Measurements from ENCODE around the gene MFSD2A.

Gene MFSD2A

DNA sequence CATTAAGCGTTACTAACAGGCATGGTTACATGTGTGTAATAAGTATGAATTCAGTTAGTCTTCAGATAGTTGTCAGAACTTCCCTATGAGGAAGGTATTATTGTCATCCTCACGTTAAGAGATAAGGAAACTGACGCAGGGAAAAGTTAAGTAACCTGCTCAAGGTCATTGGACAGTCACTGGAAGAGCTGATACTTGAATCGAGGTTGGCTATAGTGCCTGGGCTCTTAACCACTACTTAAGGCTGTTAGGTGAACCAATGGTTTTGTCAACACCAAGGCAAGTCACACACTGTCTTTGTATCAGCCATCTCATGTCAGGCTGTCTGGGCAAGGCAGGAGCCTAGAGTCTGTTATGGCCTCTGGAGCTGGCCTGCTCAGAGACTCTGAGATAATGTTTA, 16.2 kb downstream of the MFSD2A start:
- Histone ChIP-seq H4K20me1 (ENCODE audit: insufficient read depth, low read length, poor library complexity, severe bottlenecking) (no peaks in the 10 kb centered on the region), H3K9me2 (replicated peaks; ENCODE audit: low read depth, low read length) (no peaks in the 10 kb centered on the region), H3K79me2 (ENCODE audit: insufficient read depth, low read length) (no peaks in the 10 kb centered on the region), H3K4me3 (ENCODE audit: low read length, poor library complexity, severe bottlenecking) (no peak overlapping the region), H3K4me2 (ENCODE audit: low read depth, low read length, poor library complexity, severe bottlenecking) (no peak overlapping the region), H2AFZ (ENCODE audit: low read length) (no peak overlapping the region), H3K4me1 (ENCODE audit: insufficient read depth, low read length, poor library complexity, severe bottlenecking) (no peaks in the 10 kb centered on the region), H3K27me3 (ENCODE audit: insufficient read depth, low read length, poor library complexity, severe bottlenecking) (no peaks in the 10 kb centered on the region), H3F3A (ENCODE audit: low read depth) (no peaks in the 10 kb centered on the region), H3K9me3 (ENCODE audit: insufficient read depth, low read depth, low read length) (no peaks in the 10 kb centered on the region), H3K9ac (ENCODE audit: low read depth, low read length, poor library complexity, severe bottlenecking) (no peak overlapping the region), H3K36me3 (ENCODE audit: insufficient read depth, low read length) (no peaks in the 10 kb centered on the region)
- TF ChIP-seq, protein P1, sequence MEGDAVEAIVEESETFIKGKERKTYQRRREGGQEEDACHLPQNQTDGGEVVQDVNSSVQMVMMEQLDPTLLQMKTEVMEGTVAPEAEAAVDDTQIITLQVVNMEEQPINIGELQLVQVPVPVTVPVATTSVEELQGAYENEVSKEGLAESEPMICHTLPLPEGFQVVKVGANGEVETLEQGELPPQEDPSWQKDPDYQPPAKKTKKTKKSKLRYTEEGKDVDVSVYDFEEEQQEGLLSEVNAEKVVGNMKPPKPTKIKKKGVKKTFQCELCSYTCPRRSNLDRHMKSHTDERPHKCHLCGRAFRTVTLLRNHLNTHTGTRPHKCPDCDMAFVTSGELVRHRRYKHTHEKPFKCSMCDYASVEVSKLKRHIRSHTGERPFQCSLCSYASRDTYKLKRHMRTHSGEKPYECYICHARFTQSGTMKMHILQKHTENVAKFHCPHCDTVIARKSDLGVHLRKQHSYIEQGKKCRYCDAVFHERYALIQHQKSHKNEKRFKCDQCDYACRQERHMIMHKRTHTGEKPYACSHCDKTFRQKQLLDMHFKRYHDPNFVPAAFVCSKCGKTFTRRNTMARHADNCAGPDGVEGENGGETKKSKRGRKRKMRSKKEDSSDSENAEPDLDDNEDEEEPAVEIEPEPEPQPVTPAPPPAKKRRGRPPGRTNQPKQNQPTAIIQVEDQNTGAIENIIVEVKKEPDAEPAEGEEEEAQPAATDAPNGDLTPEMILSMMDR (conservative IDR thresholded peaks at IDR 0.05; ENCODE audit: low read length), result no peak
- no peak for TF ChIP-seq EZH2phosphoT487 (IDR thresholded peaks at IDR 0.05; ENCODE audit: borderline replicate concordance)

DNA sequence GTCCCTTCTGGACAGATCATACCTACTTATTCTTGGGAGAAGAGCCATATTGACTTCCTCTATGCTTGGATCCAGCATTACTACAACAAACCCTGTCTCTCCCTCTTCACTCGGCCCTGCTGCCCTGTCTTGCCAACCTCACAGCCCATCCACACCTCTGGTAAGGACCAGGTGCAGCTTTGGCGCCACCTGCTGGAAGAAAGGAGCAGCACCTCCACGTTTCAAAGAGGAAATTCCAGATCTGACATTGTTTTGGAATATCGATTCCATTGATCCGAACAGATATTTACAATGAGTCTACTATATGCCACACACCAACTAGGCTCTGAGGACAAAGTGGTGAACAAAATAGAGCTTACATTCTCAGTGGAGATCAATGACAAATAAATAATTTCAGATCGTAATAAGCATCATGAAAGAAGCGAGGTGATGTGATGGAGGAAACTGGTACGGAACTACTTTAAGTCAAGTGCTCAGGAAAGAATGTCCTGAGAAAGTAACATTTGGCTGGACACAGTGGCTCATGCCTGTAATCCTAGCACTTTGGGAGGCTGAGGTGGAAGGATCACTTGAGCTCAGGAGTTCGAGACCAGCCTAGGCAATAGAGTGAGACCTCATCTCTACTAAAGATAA, 18.7 kb downstream of the MFSD2A start:
- Histone ChIP-seq H3K27me3 (ENCODE audit: insufficient read depth, low read length, poor library complexity, severe bottlenecking) (no peaks in the 10 kb centered on the region), H3K4me3 (ENCODE audit: low read length, poor library complexity, severe bottlenecking) (no peak overlapping the region), H3K4me2 (ENCODE audit: low read depth, low read length, poor library complexity, severe bottlenecking) (no peak overlapping the region), H3K9ac (ENCODE audit: low read depth, low read length, poor library complexity, severe bottlenecking) (no peak overlapping the region), H3K79me2 (ENCODE audit: insufficient read depth, low read length) (no peaks in the 10 kb centered on the region), H4K20me1 (ENCODE audit: insufficient read depth, low read length, poor library complexity, severe bottlenecking) (no peaks in the 10 kb centered on the region), H3K9me2 (replicated peaks; ENCODE audit: low read depth, low read length) (no peaks in the 10 kb centered on the region), H3K4me1 (ENCODE audit: insufficient read depth, low read length, poor library complexity, severe bottlenecking) (no peaks in the 10 kb centered on the region), H2AFZ (ENCODE audit: low read length) (no peak overlapping the region), H3F3A (ENCODE audit: low read depth) (no peaks in the 10 kb centered on the region), H3K36me3 (ENCODE audit: insufficient read depth, low read length) (no peaks in the 10 kb centered on the region), H3K9me3 (ENCODE audit: insufficient read depth, low read depth, low read length) (no peaks in the 10 kb centered on the region)
- TF ChIP-seq, protein P1 (conservative IDR thresholded peaks at IDR 0.05; ENCODE audit: low read length), result peak; percentile 99
- TF ChIP-seq EZH2phosphoT487 (IDR thresholded peaks at IDR 0.05; ENCODE audit: borderline replicate concordance), result no peak

DNA sequence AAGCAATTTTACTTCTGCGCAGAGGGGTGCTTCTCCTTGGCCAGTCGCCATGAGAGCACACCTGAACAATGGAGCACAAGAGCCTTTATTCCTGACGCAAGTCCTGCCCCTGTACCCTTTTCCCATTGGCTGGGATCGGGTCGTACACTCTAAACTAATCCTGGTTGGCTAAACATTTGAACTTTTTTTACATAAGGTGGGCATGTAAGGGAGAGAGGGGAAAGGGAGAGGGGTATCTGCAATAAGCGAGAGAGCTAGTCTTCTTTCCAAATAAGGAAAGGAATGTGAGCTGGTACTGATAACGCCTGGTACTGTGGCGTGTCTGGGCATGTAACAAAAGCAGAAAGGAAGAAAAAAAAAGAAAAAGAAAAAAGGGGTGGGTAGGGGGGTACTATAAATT, 21.8 kb downstream of the MFSD2A start:
- no peak overlapping the region for H2AFZ ChIP-seq (ENCODE audit: low read length)

More for the DNA sequence above, 21.8 kb downstream of the MFSD2A start:
- no peaks in the 10 kb centered on the region for H3K9me2 ChIP-seq (replicated peaks; ENCODE audit: low read depth, low read length)
- no peaks in the 10 kb centered on the region for H3K27me3 ChIP-seq (ENCODE audit: insufficient read depth, low read length, poor library complexity, severe bottlenecking)
- no peaks in the 10 kb centered on the region for H3K79me2 ChIP-seq (ENCODE audit: insufficient read depth, low read length)
- H3K9ac ChIP-seq (ENCODE audit: low read depth, low read length, poor library complexity, severe bottlenecking), result no peak overlapping the region
- TF ChIP-seq, protein P1 (conservative IDR thresholded peaks at IDR 0.05; ENCODE audit: low read length), result no peak
- no peak for TF ChIP-seq EZH2phosphoT487 (IDR thresholded peaks at IDR 0.05; ENCODE audit: borderline replicate concordance)
- no peaks in the 10 kb centered on the region for H4K20me1 ChIP-seq (ENCODE audit: insufficient read depth, low read length, poor library complexity, severe bottlenecking)
- no peaks in the 10 kb centered on the region for H3K9me3 ChIP-seq (ENCODE audit: insufficient read depth, low read depth, low read length)
- peaks cover 6% of the 10 kb centered on the region for H3K4me1 ChIP-seq (ENCODE audit: insufficient read depth, low read length, poor library complexity, severe bottlenecking)
- no peak overlapping the region for H3K4me3 ChIP-seq (ENCODE audit: low read length, poor library complexity, severe bottlenecking)
- no peaks in the 10 kb centered on the region for H3K36me3 ChIP-seq (ENCODE audit: insufficient read depth, low read length)
- H3F3A ChIP-seq (ENCODE audit: low read depth), result no peaks in the 10 kb centered on the region
- no peak overlapping the region for H3K4me2 ChIP-seq (ENCODE audit: low read depth, low read length, poor library complexity, severe bottlenecking)

Data from Loucy (cell line).